Lung (tissue), 12 donors: ENCODE data around the gene FMN1. TPM values are rescaled to one million over a fixed set of nuclear protein-coding genes. Genes with fewer than 3 reads are reported as not detected.

Source experiments
- ATAC-seq: fragments of 200-7000 bp; cut with Tn5 transposase; one replicate; pipeline ENCODE4 v1.9.1; 2020; ENCODE audit warnings: moderate number of reproducible peaks; ENCODE audit not compliant: insufficient read depth, low FRiP score
- DNase-seq, 3 donors: peaks; one replicate each; pipeline ENCODE4 v3.0.0-alpha.2; 2013 to 2017
- H3K27ac ChIP-seq, 2 donors: one replicate each; pipeline ENCODE4 v1.5.1; 2013; ENCODE audit warnings: mild to moderate bottlenecking in 2 of 2, moderate library complexity in 2 of 2, control low read depth in 1 of 2, inconsistent platforms in 1 of 2, low read depth in 1 of 2, low read length in 1 of 2
- H3K27me3 ChIP-seq, 3 donors: one replicate each; pipeline ENCODE4 v1.5.1; 2013; ENCODE audit warnings: low read length in 2 of 3; ENCODE audit not compliant: control insufficient read depth in 3 of 3, insufficient read depth in 3 of 3
- H3K36me3 ChIP-seq, 4 donors: one replicate each; pipeline ENCODE4 v1.5.1; 2013; ENCODE audit warnings: low read length in 4 of 4, mild to moderate bottlenecking in 1 of 4, moderate library complexity in 1 of 4; ENCODE audit not compliant: control insufficient read depth in 4 of 4, insufficient read depth in 4 of 4
- H3K4me1 ChIP-seq, 5 donors: one replicate each; pipeline ENCODE4 v1.5.1; 2013; ENCODE audit warnings: low read length in 5 of 5, mild to moderate bottlenecking in 2 of 5, moderate library complexity in 1 of 5; ENCODE audit not compliant: control insufficient read depth in 5 of 5, insufficient read depth in 5 of 5
- H3K4me3 ChIP-seq: one replicate; pipeline ENCODE4 v1.5.1; 2013; ENCODE audit warnings: mild to moderate bottlenecking, control low read depth, moderate library complexity
- H3K9ac ChIP-seq, 2 donors: one replicate each; pipeline ENCODE4 v1.5.1; 2013; ENCODE audit warnings: low read length in 2 of 2, control low read depth in 1 of 2; ENCODE audit not compliant: insufficient read depth in 1 of 2
- H3K9me3 ChIP-seq, 4 donors: one replicate each; pipeline ENCODE4 v1.5.1; 2013; ENCODE audit warnings: low read length in 3 of 4, mild to moderate bottlenecking in 1 of 4, moderate library complexity in 1 of 4; ENCODE audit not compliant: control insufficient read depth in 4 of 4, insufficient read depth in 3 of 4
- CTCF ChIP-seq: IDR thresholded peaks from 2 replicates; pipeline ENCODE4 v1.5.1; 2012; ENCODE audit warnings: mild to moderate bottlenecking; ENCODE audit errors: control extremely low read depth, extremely low read depth
- WGBS, 2 donors: extraction: QIAGEN DNeasy Blood & Tissue Kit; methylation state at CpG; one replicate each; pipeline ENCODE4 v1.1.7; 2013; 5-methylcytosine and 5-hydroxymethylcytosine counted together
- polyA plus RNA-seq, 2 donors: library from polyadenylated mRNA; stranded (reverse); fragments of 200-250 nt; gene quantifications; one replicate each; pipeline ENCODE4 v1.2.1, GENCODE V29; 2013
- total RNA-seq, 2 donors: library from RNA; depleted of rRNA in 1 of 2; stranded (reverse); fragments of >200 nt in 1 of 2; gene quantifications; one replicate each; pipeline ENCODE4 v1.2.1, GENCODE V29; 2014 to 2021
- donor health status: control.
- donor health status: control.
- donor health status: Bipolar disorder and iron deficiency.
- donor health status: healthy.
- donor health status: DM: yes; HTN: yes; CAD: no.

Gene FMN1
- total and polyA plus RNA-seq, 4 donors: 4.6 to 45.2 (median 15.7) TPM

- H3K27ac ChIP-seq: no peak overlapping the region
- no peak overlapping the region for H3K4me3 ChIP-seq
- H3K4me1 ChIP-seq: peaks cover 0 to 3% (median 0%) of the 10 kb centered on the region in 5 donors
- 74 to 82% methylated on average over 1 of the region's 1 CpG for WGBS, 2 donors
- H3K36me3 ChIP-seq: no peaks in the 10 kb centered on the region
- no peak for TF ChIP-seq CTCF
- H3K9ac ChIP-seq: no peak overlapping the region
- ATAC-seq: no peak
- no peak for DNase-seq
- no peaks in the 10 kb centered on the region for H3K9me3 ChIP-seq
- H3K27me3 ChIP-seq: no peaks in the 10 kb centered on the region
These were observed 361.1 kb downstream of the FMN1 start for GRCh38 chr15:32833379-32833821.

GRCh38 chr15:32831485-32831884, 363.0 kb downstream of the FMN1 start:
- no peaks in the 10 kb centered on the region for H3K9me3 ChIP-seq
- no peaks in the 10 kb centered on the region for H3K27me3 ChIP-seq
- H3K4me3 ChIP-seq: no peak overlapping the region
- no peak overlapping the region for H3K9ac ChIP-seq
- ATAC-seq: no peak
- no peak overlapping the region for H3K27ac ChIP-seq
- DNase-seq: no peak
- no peak for TF ChIP-seq CTCF
- no peaks in the 10 kb centered on the region for H3K36me3 ChIP-seq
- H3K4me1 ChIP-seq: no peaks in the 10 kb centered on the region
- 62 to 82% methylated on average over 1 of the region's 1 CpG for WGBS, 2 donors

GRCh38 chr15:32830241-32830640, 364.3 kb downstream of the FMN1 start:
- H3K4me1 ChIP-seq: no peaks in the 10 kb centered on the region
- no peak for TF ChIP-seq CTCF

GRCh38 chr15:32829436-32829835, 365.1 kb downstream of the FMN1 start:
- Histone ChIP-seq H3K4me3 (no peak overlapping the region), H3K36me3 (no peaks in the 10 kb centered on the region), H3K4me1 (no peaks in the 10 kb centered on the region), H3K27ac (no peak overlapping the region), H3K9me3 (no peaks in the 10 kb centered on the region), H3K9ac (no peak overlapping the region), H3K27me3 (no peaks in the 10 kb centered on the region)
- WGBS, 2 donors: 89 to 91% methylated on average over 2 of the region's 2 CpGs
- TF ChIP-seq CTCF: no peak
- ATAC-seq (no peak), DNase-seq (no peak)

More at GRCh38 chr15:32830241-32830640, 364.3 kb downstream of the FMN1 start:
- Histone ChIP-seq H3K36me3 (no peaks in the 10 kb centered on the region), H3K9ac (no peak overlapping the region), H3K9me3 (no peaks in the 10 kb centered on the region), H3K4me3 (no peak overlapping the region), H3K27me3 (no peaks in the 10 kb centered on the region), H3K27ac (no peak overlapping the region)
- ATAC-seq (no peak), DNase-seq (no peak)
- 83 to 91% methylated on average over 1 of the region's 1 CpG for WGBS, 2 donors
